Tibial artery (tissue), 4 donors: Measurements from ENCODE around the gene PARD3B.

Experiments used
- DNase-seq, 2 donors: peaks; one replicate each; pipeline ENCODE4 v3.0.0-alpha.2; 2019
- H3K27ac ChIP-seq, 2 donors: fragments of 200-600 bp; sonication (generic) in 1 of 2; 1 replicate in 1 of 2; 2 replicates in 1 of 2; pipeline ENCODE4 v1.5.1; 2018 to 2019; ENCODE audit warnings: mild to moderate bottlenecking in 1 of 2
- H3K27me3 ChIP-seq, 2 donors: fragments of 200-600 bp; sonication (generic) in 1 of 2; one replicate each; pipeline versions ENCODE4 v1.5.1 to v1.6.0; 2016 to 2019
- H3K36me3 ChIP-seq, 3 donors: fragments of 200-600 bp; sonication (generic) in 2 of 3; one replicate each; pipeline ENCODE4 v1.5.1; 2016 to 2019; ENCODE audit warnings: mild to moderate bottlenecking in 2 of 3
- H3K4me1 ChIP-seq, 4 donors: fragments of 200-600 bp; sonication (generic) in 2 of 4; 1 replicate in 3 of 4; 2 replicates in 1 of 4; pipeline ENCODE4 v1.5.1; 2016 to 2019
- H3K4me3 ChIP-seq, 2 donors: fragments of 200-600 bp; sonication (generic) in 1 of 2; 1 replicate in 1 of 2; 2 replicates in 1 of 2; pipeline ENCODE4 v1.5.1; 2018 to 2019; ENCODE audit warnings: mild to moderate bottlenecking in 2 of 2
- H3K9me3 ChIP-seq, 3 donors: fragments of 200-600 bp; sonication (generic) in 1 of 3; one replicate each; pipeline ENCODE4 v1.5.1; 2016 to 2019
- CTCF ChIP-seq, 2 experiments: fragments of 200-600 bp in 1 of 2; fragments of 450-650 bp in 1 of 2; IDR thresholded peaks; one replicate each; pipeline ENCODE4 v1.5.1; 2017 to 2019; ENCODE audit warnings: antibody characterized with exemption in 2 of 2, mild to moderate bottlenecking in 1 of 2, moderate library complexity in 1 of 2
- intact Hi-C: fragments of 100-400 bp; cut with DNase I; formaldehyde crosslinking; loops from one replicate; pipeline ENCODE4 v1.15.0; 2023; ENCODE audit warnings: low total_unique reads

PARD3B gene

GRCh38 chr2:205605638-205606304 lies 1060.5 kb downstream of the PARD3B start:
- Histone ChIP-seq H3K4me3 (no peak overlapping the region), H3K36me3 (no peaks in the 10 kb centered on the region), H3K27ac (no peak overlapping the region), H3K9me3 (peaks cover 0 to 24% (median 5%) of the 10 kb centered on the region in 3 donors), H3K4me1 (peaks cover 0 to 11% (median 4%) of the 10 kb centered on the region in 4 donors), H3K27me3 (no peaks in the 10 kb centered on the region)
- TF ChIP-seq CTCF (IDR thresholded peaks at IDR 0.05) = no peak
- DNase-seq = no peak
- intact Hi-C loops = no loop called here

- H3K4me1 ChIP-seq = peaks cover 0 to 11% (median 4%) of the 10 kb centered on the region in 4 donors
- no peaks in the 10 kb centered on the region for H3K27me3 ChIP-seq
- no peak overlapping the region for H3K27ac ChIP-seq
- peaks cover 0 to 23% (median 5%) of the 10 kb centered on the region in 3 donors for H3K9me3 ChIP-seq
- H3K36me3 ChIP-seq = no peaks in the 10 kb centered on the region
- no peak for TF ChIP-seq CTCF (IDR thresholded peaks at IDR 0.05)
- H3K4me3 ChIP-seq = no peak overlapping the region
- intact Hi-C loops = no loop called here
- no peak for DNase-seq
Observed at GRCh38 chr2:205607146-205607545, 1061.9 kb downstream of the PARD3B start.

GRCh38 chr2:205609113-205609512 lies 1063.8 kb downstream of the PARD3B start:
- peaks cover 0 to 5% (median 0%) of the 10 kb centered on the region in 3 donors for H3K9me3 ChIP-seq
- no peaks in the 10 kb centered on the region for H3K27me3 ChIP-seq
- H3K27ac ChIP-seq = no peak overlapping the region
- intact Hi-C loops = no loop called here
- TF ChIP-seq CTCF (IDR thresholded peaks at IDR 0.05) = no peak
- no peak overlapping the region for H3K4me3 ChIP-seq
- no peak for DNase-seq
- H3K36me3 ChIP-seq = no peaks in the 10 kb centered on the region
- H3K4me1 ChIP-seq = peaks cover 0 to 11% (median 4%) of the 10 kb centered on the region in 4 donors

- DNase-seq = no peak
- Histone ChIP-seq H3K27me3 (no peaks in the 10 kb centered on the region), H3K4me3 (no peak overlapping the region), H3K36me3 (peaks cover 0 to 6% (median 2%) of the 10 kb centered on the region in 3 donors), H3K4me1 (peaks cover 0 to 11% (median 4%) of the 10 kb centered on the region in 4 donors), H3K9me3 (no peaks in the 10 kb centered on the region), H3K27ac (no peak overlapping the region)
- no peak for TF ChIP-seq CTCF (IDR thresholded peaks at IDR 0.05)
- intact Hi-C loops = no loop called here
Observed at GRCh38 chr2:205610437-205610836, 1065.2 kb downstream of the PARD3B start.

- Histone ChIP-seq H3K27me3 (no peaks in the 10 kb centered on the region), H3K4me3 (no peak overlapping the region), H3K4me1 (no peaks in the 10 kb centered on the region), H3K9me3 (no peaks in the 10 kb centered on the region), H3K27ac (no peak overlapping the region), H3K36me3 (peaks cover 0 to 8% (median 6%) of the 10 kb centered on the region in 3 donors)
- no peak for DNase-seq
- intact Hi-C loops = no loop called here
- no peak for TF ChIP-seq CTCF (IDR thresholded peaks at IDR 0.05)
Observed at GRCh38 chr2:205612636-205613035, 1067.4 kb downstream of the PARD3B start.
